COR-L47 (cell line): ENCODE data around the gene NXPH4.
A peak's percentile ranks its signal among the peaks of the same experiment; 100 is the strongest.

Source experiments
- DNase-seq: peaks from one replicate; lab custom pipeline; 2025; lab: John Stamatoyannopoulos, UW

The NXPH4 gene

GRCh38 chr12:57219205-57219992 is 2.8 kb downstream of the NXPH4 start:
- no peak for DNase-seq

GRCh38 chr12:57219993-57220754 is 3.6 kb downstream of the NXPH4 start:
- DNase-seq, result no peak

DNA sequence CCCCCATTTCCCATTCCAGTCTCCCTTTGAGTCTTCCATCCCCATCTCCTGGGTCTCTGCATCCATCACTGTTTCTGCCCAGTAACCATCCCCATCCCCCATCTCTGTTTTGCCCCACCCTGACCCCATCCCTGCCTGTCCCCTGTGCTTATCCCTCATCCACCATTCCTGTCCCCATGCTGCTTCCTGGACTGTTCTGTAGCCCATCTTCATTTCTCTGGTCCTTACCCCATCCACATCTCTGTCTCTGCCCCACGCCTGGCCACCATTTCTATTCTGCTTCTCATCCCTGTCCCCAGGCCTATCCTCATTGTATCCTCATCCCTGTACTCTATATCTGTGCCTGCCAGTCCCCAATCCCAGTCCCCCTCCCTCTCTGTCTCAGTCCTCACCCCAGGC is 4.2 kb downstream of the NXPH4 start:
- DNase-seq, result no peak

DNA sequence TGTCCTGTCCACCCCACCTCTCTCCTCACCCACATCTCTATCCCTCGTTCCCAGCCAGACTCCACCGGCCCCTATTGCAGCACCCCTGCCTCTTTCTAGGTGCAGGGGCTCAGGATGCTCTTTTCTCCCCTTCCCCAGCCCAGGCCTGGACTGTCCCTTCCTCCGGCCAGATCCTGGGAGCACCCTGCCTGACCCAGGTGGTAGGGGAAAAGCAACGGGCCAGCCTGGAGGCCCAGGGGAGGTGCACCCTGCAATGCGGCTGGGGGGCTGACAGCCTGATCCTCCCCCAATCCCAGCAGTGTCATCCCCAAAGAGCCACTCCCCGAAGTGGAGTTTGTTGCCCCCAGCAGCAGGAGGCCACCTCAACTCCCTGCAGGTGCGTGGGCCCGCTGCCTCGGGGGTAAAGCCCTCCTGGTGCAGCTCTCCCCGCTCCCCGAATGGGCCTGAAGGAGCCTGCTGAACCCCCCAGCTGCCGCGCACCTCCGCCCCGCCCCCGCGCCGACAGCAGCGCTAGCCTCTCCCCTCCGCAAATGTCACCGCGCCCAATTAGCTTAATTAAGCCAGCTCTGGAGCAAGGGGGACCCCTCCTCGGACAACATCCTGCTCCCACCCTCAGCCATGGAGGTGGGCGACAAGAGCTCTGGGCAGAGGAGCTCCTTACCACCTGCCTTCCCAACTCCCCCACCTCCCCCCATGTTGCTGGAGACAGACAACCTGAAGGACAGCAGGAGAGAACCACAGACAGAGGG is 4.7 kb downstream of the NXPH4 start:
- no peak for DNase-seq

DNA sequence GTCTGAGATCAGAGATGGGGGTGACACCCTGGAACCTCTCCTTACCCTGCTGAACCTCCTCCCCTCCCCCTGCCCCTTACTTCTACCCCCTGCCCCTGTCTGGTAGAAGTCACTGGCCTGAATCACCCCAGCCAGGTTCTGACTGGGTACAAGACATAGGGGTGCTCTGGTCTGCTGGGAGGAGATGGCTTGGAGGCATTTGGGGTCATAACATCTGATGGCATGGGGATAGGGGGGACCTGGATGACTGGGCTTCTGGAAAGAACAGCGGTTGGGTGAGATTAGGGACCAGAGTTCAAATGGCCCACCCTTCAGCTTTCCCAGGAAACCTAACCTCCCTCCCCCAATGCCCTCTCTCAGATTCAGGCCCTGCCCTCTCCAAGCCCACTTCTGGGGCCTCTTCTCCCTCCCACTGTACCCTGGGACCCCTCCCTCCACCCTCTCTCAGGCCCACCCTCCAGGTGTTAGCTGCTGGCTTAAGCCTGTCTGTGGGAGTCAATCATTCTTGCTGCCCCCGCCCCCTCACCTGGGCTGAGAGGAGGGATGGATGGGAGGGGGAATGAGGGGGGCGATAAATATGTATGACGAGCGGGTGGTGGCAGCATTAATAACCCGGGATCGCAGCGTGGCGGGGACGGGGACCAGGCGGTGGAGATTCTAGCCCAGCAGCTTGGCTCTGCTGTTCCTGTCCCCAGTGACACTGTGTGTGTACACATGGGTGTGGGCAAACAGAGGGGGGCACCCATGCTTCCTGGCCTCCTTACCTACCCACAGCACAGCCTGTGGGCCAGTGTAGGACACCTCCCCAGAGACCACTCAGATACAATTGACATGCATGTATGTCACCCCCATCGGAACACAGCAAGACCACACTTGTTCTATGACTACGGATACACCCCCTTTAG is 5.9 kb downstream of the NXPH4 start:
- DNase-seq, result no peak

DNA sequence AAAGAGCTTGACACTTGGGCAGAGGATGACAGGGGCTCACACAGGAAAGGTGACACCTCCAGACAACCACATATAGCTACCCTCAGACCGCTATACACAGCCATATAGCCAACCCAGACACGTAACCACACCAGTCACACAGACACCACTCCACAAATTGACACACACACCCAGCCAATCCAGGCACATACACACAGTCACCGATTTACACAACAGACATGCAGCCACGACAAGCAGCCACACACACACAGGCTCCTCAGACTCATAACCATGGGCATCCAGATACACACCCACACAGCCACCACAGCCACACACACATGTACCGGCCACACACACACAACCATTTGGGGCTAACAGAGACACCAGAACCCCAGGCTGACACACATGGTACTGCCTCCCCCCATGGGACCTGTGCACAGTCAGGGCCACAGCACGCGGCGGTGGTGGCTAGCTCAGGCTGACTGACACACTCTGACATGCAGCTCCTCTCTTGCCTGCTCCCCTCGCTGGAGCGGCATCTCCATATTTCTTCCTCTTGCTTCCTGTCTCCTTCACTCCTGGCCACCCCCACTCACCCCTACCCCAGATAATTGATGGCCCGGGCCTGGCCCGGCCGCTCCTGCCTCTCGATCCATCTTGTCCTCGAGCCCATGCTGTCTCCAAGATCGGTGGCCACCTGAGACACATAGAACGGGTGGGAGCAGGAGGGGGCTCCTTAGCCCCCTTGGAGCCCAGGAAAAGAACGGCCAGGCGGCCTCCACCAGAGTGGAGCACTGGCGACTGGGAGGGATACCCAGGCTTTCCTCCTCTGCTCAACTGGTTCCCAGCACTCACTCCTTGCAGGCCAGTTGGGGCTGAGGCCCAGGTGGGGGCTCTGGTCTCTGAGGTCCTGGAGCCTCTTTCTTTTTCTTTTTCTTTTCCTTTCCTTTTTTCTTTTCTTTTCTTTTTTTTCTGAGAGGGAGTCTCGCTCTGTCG is 6.9 kb downstream of the NXPH4 start:
- no peak for DNase-seq

DNA sequence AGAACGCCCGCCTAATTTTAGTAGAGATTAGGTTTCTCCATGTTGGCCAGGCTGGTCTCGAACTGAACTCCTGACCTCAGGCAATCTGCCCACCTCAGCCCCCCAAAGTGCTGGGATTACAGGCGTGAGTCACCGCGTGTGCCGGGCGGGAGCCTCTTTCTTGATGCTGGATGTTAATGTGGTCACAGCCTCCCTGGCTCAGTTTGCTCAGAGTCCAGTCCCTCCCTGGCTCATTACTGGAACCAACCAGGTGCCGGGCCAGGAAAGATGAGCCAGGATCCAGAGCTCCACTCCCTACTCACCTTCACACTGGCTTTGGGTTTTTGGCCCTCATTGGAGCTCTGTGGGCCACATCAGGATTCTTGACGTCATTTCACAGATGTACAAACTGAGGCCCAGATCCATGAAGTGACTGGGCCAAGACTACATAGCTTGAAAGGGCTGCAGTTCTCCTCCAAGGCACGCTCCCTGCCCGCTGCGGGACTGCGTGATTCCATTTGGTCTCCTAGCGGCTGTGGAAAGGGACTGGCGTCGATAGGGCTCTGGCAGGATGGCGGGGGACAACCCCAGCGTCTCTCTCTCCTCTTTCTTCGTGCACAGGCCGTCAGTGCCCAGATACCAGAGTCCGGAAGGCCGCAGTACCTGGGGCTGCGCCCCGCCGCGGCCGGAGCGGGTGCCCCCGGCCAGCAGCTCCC is 7.8 kb downstream of the NXPH4 start:
- no peak for DNase-seq

GRCh38 chr12:57224973-57225679 is 8.5 kb downstream of the NXPH4 start:
- DNase-seq, result peak; percentile 26

GRCh38 chr12:57225680-57226210 is 9.2 kb downstream of the NXPH4 start:
- no peak for DNase-seq

DNA sequence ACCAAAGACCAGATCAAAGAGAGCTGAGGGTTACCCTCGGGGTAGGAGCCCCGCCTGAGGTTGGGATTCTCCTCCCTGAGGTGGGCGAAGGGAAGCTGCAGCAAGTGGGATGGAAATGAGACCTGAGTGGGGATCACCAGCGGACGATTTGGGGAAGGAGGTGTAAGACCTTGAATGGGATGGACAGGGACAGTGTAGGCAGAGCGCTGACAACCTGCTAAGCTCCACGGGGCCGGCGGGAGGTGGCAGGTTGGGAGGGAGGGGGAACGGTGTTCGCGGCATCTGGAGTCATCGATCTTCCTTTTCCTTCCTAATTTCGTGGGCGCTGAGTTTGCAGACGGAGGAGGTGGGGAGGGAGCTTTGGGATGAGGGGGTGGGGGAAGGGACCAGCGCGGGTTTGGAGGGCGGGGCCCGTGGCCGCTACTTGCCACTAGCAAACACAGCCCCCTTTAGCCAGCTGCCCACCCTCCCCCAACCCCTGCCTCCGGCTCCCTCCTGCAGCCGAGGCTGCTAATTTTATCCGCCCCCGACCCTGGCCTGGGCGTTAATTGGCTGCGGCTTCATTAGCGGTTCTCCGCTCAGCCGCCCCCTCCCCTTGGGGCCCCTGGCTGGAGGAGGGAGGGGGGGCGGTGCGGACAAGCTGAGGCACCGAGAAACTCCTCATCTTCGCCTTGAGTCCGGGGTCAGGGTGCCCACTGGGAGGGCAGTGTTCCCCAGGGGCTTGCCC is 10.2 kb downstream of the NXPH4 start:
- DNase-seq, result no peak

DNA sequence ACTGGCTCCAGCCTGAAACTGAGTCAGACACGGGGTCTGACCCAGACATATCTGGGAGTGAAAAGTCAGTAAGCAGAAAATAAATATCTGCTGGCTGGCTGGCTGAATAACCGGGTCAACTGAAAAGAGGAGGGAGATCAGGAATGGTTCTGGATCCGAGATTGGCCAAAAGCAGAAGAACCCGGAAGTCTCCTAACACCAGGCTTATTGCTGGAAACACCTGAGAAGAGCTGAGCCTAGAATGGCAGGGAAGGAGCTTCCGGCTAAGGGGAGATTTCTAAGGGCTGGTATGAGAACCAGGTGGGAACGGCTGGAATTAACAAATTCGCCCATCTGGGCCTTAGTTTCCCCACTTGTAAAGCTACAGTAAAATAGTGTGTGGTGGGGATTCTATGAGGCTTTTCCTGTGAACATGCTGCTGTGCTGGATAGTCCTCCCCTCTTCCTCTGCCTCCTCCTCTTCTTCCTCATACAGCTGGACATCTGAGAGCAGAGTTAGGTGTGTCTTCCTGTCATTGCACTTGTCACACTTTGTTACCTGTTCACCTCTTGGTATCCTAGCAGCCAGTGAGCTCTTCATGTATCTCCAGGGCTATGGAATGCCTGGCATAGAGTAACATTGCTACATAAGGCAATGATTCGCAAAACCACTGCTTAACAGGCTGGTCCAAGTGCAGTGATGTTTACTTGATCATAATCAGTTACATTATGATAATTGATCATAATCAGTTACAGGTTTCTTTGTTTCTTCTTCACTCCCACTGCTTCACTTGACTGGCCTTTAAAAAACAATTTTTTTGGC is 10.9 kb downstream of the NXPH4 start:
- no peak for DNase-seq

- DNase-seq, result no peak
Measured at GRCh38 chr12:57229046-57229633, 12.5 kb downstream of the NXPH4 start.

DNA sequence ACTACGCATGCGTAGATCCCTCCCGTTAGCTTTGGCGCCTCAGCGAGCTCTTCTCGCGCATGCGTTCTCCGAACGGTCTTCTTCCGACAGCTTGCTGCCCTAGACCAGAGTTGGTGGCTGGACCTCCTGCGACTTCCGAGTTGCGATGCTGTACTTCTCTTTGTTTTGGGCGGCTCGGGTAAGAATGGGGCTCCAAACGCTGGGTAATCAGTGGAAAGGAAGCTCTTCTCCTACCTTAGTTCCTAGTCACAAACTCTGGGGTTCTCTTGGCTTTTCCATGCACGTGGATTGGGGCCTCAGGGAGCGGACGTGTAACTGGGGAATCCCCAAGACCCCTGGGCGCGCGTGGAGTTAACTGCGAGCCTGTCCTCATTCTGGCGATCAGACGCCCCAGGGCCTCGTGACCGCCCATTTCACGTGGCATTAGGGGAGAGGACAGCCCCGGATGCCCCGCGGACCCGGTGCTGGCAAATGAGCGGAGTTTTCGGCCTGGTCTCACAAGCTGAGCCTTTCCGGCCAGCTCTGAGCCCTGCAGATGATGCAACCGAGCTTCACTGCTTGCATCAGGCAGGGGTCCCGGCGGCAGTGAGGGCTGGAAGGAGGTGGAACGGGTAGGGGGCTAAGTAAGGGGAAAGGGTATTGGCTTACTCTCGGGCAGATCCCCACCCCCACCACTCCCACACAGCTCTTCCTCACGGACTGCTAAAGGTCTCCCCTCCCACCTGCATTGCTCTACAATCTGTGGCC is 13.2 kb downstream of the NXPH4 start, which contains the start of gene SHMT2:
Gene SHMT2, plus strand, starts transcription at position 78 of the 747 bp plus-strand sequence. Its CDS starts 68 bp downstream, at position 146.
- DNase-seq, result peak; percentile 93

DNA sequence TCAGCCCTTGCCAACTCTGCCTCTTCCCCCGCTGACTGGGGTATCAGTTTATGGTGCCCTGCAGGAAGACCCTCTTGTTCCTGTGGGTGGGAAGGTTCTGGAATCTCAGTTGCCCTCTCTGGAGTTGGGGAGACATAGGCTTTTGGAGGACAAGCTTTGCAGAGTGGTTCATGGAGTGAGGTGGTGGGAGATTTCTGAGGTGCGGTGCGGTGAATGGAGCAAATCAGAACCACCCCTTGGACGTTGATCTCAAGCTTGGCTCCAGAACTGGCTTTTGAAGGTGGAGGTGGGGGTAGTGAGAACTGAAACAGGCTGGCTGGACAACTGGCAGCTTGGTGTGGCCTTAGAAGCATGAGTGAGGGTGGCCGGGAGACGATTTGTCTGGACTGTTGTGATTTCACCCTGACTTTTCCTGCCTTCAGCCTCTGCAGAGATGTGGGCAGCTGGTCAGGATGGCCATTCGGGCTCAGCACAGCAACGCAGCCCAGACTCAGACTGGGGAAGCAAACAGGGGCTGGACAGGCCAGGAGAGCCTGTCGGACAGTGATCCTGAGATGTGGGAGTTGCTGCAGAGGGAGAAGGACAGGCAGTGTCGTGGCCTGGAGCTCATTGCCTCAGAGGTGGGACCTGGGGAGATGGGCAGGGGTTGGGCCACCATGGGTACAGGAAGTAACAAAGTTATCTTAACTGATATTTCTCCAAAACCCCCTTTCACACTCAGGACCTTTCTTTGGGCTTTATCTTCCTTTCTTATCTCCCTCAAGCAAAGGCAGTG is 14.0 kb downstream of the NXPH4 start:
- no peak for DNase-seq

- DNase-seq, result no peak
Measured at GRCh38 chr12:57231276-57232021, 14.9 kb downstream of the NXPH4 start.
